ENCODE measurements around the gene XRN2.

- TF ChIP-seq REST (IDR thresholded peaks at IDR 0.05), result no peak
- TF ChIP-seq CTCF (IDR thresholded peaks at IDR 0.05; ENCODE audit: low read depth, low read length, missing input control), result no peak
- TF ChIP-seq EGR1 (IDR thresholded peaks at IDR 0.05; ENCODE audit: low read depth in 2 of 2), result no peak
- TF ChIP-seq YY1 (IDR thresholded peaks at IDR 0.05), result no peak
These were observed 33.5 kb downstream of the XRN2 start for GRCh38 chr20:21336455-21337151.

Data from liver (tissue), 3 donors.